Measurements from ENCODE around the gene GRM4.
"Not testable (repeated sequence)": the region's sequence is repeated elsewhere in the genome, so short reads cannot be mapped to it uniquely, and the experiment has no call there.

GRM4 gene

GRCh38 chr6:34146021-34146782, at the start of gene GRM4:
TSS of gene GRM4 (minus strand) at chr6:34146087. CDS start at chr6:34133496, 12,591 bp downstream.
- no peak for DNase-seq (ENCODE audit: low spot score)

GRCh38 chr6:34194772-34195171, 48.9 kb upstream of the GRM4 start:
- DNase-seq (ENCODE audit: low spot score): no peak

DNA sequence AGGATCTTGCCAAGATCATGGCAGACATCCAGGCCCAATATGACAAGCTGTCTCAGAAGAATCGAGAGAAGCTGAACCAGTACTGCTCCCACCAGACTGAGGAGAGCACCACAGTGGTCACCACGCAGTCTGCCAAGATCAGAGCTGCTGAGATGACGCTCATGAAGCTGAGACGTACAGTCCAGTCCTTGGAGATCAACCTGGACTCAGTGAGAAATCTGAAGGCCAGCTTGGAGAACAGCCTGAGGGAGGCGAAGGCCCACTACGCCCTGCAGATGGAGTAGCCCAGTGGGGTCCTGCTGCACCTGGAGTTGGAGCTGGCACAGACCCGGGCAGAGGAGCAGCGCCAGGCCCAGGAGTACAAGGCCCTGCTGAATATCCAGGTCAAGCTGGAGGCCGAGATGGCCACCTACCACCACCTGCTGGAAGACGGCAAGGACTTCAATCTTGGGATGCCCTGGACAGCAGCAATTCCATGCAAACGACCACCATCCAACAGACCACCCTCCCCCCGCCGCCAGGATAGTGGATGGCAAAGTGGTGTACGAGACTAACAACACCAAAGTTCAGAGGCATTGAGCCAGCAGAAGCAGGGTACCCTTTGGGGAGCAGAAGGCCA, 44.7 kb upstream of the GRM4 start:
- no peak for DNase-seq (ENCODE audit: low spot score)

DNA sequence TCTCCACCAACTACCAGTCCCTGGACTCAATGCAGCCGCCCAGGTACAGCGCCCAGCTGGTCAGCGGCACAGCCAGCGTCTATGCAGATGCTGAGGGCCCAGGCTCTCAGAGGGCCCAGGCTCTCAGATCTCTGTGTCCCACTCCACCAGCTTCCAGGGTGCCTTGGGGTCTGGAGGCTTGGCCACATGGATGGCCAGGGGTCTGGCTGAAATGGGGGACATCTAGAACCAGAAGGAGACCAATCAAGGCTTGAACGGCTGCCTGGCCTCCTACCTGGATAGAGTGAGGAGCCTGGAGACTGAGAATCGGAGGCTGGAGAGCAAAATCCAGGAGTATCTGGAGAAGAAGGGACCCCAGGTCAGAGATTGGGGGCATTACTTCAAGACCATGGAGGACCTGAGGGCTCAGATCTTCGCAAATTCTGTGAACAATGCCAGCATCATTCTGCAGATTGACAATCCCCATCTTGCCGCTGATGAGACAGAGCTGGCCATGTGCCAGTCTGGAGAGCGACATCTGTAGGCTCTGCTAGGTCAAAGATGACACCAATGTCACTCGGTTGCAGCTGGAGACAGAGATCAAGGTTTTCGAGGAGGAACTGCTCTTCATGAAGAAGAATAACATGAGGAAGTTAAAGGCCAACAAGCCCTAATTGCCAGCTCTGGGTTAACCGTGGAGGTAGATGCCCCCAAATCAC, 44.1 kb upstream of the GRM4 start:
- DNase-seq (ENCODE audit: low spot score): no peak

- not testable (repeated sequence) for DNase-seq (ENCODE audit: low spot score)
Measured at GRCh38 chr6:34184726-34185125, 38.8 kb upstream of the GRM4 start.

GRCh38 chr6:34182751-34183531, 37.1 kb upstream of the GRM4 start:
- DNase-seq (ENCODE audit: low spot score): no peak

- DNase-seq (ENCODE audit: low spot score): no peak
Measured at GRCh38 chr6:34181908-34182307, 36.0 kb upstream of the GRM4 start.

GRCh38 chr6:34179106-34179720, 33.3 kb upstream of the GRM4 start:
- no peak for DNase-seq (ENCODE audit: low spot score)

DNA sequence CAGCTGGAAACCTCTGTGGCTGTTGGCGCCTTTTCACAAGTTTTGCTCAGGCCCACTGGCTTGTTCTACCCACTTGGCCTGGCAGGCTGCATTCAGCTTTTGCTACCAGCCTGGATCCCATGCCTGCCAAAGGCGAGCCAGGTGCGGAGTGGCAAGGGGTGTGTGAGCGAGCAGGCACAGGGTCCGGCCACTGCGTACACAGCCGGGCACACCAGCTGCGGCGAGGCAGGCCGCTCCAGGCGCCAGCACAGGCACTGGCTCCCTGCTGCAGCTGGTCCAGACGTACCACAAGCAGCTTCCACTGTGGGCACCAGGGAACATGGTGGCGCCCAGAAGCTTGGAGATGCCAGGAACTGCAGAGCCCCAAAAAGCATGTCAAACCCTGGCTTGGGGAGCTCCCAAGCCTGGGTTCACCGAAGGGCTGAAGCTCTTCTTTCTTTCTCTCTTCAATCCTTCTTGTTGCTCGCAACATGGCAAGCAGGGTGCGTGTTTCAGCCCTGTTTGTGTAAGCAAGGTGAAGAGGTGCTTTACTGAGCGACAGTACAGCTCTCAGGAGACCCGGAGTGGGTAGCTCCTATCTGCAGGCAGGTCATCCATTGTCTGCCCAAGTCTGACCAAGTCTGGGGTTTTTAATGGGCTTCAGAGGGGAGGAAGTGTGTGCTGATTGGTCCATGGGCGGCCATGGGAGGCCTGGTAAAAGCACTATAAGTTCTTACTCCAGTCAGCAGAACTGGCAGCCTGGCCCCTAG, 32.6 kb upstream of the GRM4 start:
- DNase-seq (ENCODE audit: low spot score): no peak

GRCh38 chr6:34177181-34177591, 31.3 kb upstream of the GRM4 start:
- DNase-seq (ENCODE audit: low spot score): no peak

- no peak for DNase-seq (ENCODE audit: low spot score)
Measured at GRCh38 chr6:34176261-34177031, 30.6 kb upstream of the GRM4 start.

DNA sequence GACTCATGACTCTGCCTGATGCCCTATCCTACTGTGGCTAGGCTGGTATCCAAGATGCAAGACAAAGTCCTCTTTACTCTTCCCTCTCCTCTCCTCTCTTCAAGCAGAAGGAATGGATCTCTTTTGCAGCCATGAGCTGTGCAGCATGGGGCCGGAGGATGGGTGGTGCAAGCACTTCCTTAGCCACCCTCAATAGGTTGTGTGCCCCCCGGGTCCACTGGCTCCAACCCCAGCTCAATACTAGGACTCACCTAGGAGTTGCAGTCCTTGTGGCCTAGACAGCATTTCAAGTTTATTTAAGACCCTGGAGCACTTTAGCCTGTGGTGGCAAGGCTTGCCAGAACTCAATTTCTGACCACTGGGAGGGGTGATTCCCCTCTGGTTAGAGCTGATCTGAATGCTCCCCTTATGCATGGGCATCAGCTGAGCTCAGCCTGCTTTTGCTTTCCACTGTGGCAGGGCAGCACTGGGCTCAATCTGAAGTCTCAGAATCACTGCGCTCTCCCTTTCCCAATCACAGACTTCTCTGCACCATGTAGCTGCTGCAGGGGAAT, 29.0 kb upstream of the GRM4 start:
- no peak for DNase-seq (ENCODE audit: low spot score)

DNA sequence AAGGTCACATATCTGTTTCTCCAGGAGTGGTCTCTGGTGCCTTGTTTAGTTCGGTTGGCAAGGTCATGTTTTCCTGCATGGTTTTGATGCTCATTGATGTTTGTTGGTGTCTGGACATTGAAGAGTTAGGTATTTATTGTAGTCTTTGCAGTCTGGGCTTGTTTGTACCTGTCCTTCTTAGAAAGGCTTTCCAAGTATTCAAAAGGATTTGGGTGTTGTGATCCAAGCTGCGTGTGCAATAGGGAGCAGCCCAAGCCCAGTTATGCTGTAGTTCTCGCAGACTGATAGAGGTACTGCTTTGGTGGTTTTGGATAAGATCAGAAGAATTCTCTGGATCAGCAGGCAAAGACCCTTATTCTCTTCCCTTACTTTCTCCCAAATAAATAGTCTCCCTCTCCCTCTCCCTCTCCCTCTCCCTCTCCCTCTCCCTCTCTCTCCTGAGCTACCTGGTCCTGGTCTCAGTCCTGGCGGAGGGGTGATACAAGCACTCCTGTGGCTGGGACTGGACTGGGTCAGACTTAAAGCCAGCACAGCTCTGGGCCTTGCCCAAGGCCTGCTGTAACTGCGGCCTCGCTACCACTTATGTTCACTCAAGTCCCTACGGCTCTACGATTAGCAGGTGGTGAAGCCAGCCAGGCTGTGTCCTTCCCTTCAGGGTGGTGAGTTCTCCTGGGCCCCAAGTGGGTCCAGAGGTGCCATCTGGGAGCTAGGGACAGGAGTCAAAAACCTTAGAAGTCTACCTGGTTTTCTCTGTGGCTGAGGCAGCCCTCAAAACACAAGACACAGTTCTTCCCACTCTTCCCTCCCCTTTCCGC, 27.3 kb upstream of the GRM4 start:
- DNase-seq (ENCODE audit: low spot score): no peak

DNA sequence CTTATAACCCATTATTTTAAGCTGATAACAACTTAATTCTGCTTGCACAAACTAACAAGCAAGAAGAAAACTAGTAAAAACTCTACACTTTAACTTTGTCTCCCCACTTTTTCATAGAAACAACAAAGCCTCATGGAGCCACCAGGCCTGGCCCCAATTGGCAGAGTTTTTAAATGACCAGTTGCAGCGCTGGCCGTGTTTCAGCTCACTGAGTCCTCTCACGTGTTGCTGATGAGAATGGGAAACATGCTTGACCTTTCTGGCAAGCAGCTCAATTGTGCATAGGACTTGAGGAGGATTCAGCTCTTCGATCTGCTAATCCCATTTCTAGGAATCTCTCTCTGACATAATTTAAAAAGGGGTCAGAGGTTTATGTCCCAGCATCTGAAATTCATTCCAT, 24.5 kb upstream of the GRM4 start:
- no peak for DNase-seq (ENCODE audit: low spot score)

DNA sequence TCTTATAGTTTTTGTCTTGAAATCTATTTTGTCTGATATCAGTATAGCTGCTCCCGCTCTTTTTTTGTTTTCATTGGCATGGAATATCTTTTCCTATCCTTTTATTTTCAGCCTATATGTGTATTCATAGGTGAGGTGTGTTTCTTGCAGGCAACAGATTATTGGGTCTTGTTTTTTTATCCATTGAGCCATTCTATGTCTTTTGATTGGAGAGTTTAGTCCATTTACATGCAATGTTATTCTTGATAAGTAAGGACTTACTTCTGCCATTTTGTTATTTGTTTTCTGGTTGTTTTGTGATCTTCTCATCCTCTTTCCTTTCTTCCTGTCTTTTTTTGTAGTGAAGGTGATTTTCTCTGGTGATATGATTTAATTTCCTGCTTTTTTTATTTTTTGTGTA, 24.0 kb upstream of the GRM4 start:
- DNase-seq (ENCODE audit: low spot score): no peak

DNA sequence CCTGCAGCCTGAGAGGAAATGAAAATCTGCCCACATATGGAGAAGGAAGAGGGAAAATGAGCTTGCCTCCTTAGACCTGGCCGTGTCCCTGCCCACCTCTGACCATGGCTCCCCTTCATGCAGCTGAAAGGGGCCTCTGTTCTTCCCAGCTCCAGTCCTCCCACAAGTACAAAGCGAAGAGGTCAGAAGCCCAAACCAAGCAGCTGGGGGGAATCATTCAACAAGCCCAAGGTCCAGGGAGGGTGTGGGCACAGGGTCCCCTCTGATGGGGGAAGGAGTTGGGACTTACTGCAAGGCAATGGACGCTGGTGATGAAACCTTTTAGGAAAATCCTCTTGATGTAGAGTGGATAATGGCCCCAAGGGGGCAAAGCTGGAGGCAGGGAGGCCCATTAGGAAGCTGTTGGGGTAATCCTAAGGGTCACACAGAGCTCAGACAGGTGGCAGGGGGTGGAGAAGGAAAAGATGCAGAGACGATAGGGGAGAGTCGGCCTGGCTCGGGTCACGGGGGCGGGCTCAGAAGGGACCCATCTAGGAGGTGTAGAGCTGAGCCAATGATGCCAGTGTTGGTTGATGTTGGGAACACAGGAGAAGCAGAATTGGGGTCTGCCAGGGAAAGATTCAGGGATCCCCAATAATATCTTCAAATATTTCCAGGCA, 16.1 kb upstream of the GRM4 start:
- no peak for DNase-seq (ENCODE audit: low spot score)

DNA sequence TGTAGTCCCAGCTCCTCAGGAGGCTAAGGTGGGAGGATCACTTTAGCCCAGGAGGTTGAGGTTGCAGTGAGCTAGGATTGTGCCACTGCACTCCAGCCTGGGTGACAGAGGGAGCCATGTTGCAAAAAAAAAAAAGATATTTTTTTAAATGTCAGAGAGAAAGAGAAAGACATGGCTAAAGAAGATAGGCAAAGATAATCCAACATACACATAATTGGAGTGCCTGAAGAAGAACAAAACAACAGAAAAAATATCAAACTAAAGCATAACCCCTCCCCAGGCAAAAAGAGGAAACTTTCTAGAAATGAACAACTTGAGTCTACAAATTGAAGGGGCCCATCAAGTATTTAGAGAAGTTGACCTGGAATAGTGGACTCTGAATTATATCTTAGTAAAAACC, 14.0 kb upstream of the GRM4 start:
- DNase-seq (ENCODE audit: low spot score): no peak

GRCh38 chr6:34158876-34159275, 13.0 kb upstream of the GRM4 start:
- no peak for DNase-seq (ENCODE audit: low spot score)

GRCh38 chr6:34157851-34158250, 12.0 kb upstream of the GRM4 start:
- DNase-seq (ENCODE audit: low spot score): no peak
